ENCODE measurements around the gene PRKN.
"Not testable (repeated sequence)": the region's sequence is repeated elsewhere in the genome, so short reads cannot be mapped to it uniquely, and the experiment has no call there.

The PRKN gene

GRCh38 chr6:161318456-161318855 is 1409.1 kb downstream of the PRKN start:
- Mint-ChIP-seq H3K9me3 (ENCODE audit: low read depth) (peaks cover 3% of the 10 kb centered on the region), H3K27ac (no peak overlapping the region), H3K27me3 (peaks cover 3% of the 10 kb centered on the region), H3K36me3 (no peaks in the 10 kb centered on the region), H3K4me3 (no peak overlapping the region), H3K4me1 (ENCODE audit: low read depth) (no peaks in the 10 kb centered on the region)

- no peaks in the 10 kb centered on the region for H3K4me1 Mint-ChIP-seq (ENCODE audit: low read depth)
- H3K27ac Mint-ChIP-seq, result no peak overlapping the region
- H3K27me3 Mint-ChIP-seq, result peaks cover 3% of the 10 kb centered on the region
- no peaks in the 10 kb centered on the region for H3K36me3 Mint-ChIP-seq
- no peak overlapping the region for H3K4me3 Mint-ChIP-seq
- peaks cover 3% of the 10 kb centered on the region for H3K9me3 Mint-ChIP-seq (ENCODE audit: low read depth)
These were observed 1411.0 kb downstream of the PRKN start for GRCh38 chr6:161316531-161316930.

DNA sequence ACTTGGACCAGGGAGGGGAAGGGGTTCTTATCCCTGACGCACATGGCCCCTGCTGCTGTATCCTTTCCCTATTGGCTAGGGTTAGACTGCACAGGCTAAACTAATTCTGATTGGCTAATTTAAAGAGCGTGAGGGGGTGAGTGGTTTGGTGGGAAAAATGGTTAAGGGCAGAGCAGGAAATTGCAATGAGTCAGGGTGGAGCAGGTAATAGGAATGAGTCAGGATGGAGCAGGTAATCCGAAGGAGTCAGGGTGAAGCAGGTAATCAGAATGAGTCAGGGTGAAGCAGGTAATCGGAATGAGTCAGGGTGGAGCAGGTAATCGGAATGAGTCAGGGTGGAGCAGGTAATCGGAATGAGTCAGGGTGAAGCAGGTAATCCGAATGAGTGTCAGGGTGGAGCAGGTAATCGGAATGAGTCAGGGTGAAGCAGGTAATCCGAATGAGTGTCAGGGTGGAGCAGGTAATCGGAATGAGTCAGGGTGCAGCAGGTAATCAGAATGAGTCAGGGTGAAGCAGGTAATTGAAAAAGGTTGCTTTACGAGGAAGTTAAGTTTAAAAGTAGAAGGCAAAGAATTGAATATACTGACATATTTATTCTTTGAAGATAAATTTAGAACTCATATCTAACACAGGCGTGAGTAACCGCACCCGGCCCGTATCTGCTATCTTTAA is 1412.2 kb downstream of the PRKN start:
- H3K36me3 Mint-ChIP-seq; H3K4me1 Mint-ChIP-seq (ENCODE audit: low read depth); H3K9me3 Mint-ChIP-seq (ENCODE audit: low read depth); H3K27ac Mint-ChIP-seq; H3K27me3 Mint-ChIP-seq; H3K4me3 Mint-ChIP-seq: not testable (repeated sequence)

- not testable (repeated sequence) for H3K4me3 Mint-ChIP-seq; H3K9me3 Mint-ChIP-seq (ENCODE audit: low read depth); H3K27me3 Mint-ChIP-seq; H3K27ac Mint-ChIP-seq; H3K4me1 Mint-ChIP-seq (ENCODE audit: low read depth); H3K36me3 Mint-ChIP-seq
These were observed 1412.9 kb downstream of the PRKN start for GRCh38 chr6:161314541-161315245.

DNA sequence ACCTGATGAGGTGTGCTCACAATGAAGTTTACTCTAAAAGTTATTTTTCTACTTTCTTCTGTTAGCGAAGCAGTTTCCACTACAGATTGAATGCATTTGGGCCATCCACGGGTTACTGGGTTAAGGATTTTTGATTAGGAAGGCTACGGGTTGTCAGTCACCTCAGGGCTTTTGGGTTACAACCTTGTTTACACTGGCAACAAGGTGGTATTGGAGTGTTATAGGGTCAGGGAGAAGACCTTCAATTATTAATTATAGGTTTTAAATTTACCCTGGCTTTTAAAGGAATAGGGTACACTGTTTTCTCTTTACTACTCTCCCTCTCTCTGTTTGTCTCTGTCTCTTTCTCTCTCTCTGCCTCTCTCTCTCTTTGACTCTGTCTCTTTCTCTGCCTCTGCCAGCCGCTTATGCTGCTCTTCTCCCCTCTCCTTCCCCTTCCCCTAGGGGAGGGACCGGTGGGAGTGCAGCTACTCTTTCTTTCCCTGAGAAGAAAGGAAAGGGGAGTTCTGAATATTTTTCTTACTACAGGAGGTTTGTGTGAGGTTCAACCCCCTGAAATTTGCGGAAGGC is 1413.5 kb downstream of the PRKN start:
- Mint-ChIP-seq H3K4me1 (ENCODE audit: low read depth) (no peaks in the 10 kb centered on the region), H3K36me3 (no peaks in the 10 kb centered on the region), H3K4me3 (no peak overlapping the region), H3K9me3 (ENCODE audit: low read depth) (peaks cover 3% of the 10 kb centered on the region), H3K27ac (no peak overlapping the region), H3K27me3 (no peaks in the 10 kb centered on the region)

- not testable (repeated sequence) for H3K36me3 Mint-ChIP-seq; H3K4me3 Mint-ChIP-seq; H3K9me3 Mint-ChIP-seq (ENCODE audit: low read depth); H3K27ac Mint-ChIP-seq; H3K4me1 Mint-ChIP-seq (ENCODE audit: low read depth); H3K27me3 Mint-ChIP-seq
These were observed 1414.1 kb downstream of the PRKN start for GRCh38 chr6:161313475-161313874.

GRCh38 chr6:161309774-161310173 is 1417.8 kb downstream of the PRKN start:
- H3K9me3 Mint-ChIP-seq (ENCODE audit: low read depth); H3K27ac Mint-ChIP-seq; H3K36me3 Mint-ChIP-seq; H3K4me1 Mint-ChIP-seq (ENCODE audit: low read depth); H3K27me3 Mint-ChIP-seq; H3K4me3 Mint-ChIP-seq: not testable (repeated sequence)

DNA sequence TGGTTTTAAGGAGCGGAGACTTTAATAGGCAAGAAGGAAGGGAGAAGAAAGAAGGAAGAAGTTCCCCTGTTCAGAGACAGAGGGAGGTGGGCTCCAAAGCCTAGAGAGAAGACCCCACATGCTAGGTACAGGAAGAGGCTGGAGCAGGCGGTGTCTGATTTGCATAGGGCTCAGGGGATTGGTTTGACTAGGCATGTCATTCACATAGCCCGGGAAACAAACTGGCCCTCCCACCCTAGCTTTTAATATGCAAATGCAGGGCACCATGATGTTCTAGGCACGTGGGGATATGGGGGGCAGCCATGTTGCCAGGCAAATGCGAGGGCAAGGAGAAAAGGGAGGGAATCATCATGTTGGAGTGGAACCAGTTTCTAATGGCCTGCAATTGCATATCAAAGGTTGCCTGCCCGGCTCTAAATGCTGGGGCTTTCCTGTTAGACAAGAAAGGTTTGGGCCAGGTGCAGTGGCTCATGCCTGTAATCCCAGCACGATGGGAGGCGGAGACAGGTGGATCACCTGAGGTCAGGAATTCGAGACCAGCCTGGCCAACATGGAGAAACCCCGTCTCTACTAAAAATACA is 1419.4 kb downstream of the PRKN start:
- Mint-ChIP-seq H3K36me3 (no peaks in the 10 kb centered on the region), H3K4me3 (no peak overlapping the region), H3K9me3 (ENCODE audit: low read depth) (no peaks in the 10 kb centered on the region), H3K27me3 (peaks cover 2% of the 10 kb centered on the region), H3K4me1 (ENCODE audit: low read depth) (no peaks in the 10 kb centered on the region), H3K27ac (no peak overlapping the region)

DNA sequence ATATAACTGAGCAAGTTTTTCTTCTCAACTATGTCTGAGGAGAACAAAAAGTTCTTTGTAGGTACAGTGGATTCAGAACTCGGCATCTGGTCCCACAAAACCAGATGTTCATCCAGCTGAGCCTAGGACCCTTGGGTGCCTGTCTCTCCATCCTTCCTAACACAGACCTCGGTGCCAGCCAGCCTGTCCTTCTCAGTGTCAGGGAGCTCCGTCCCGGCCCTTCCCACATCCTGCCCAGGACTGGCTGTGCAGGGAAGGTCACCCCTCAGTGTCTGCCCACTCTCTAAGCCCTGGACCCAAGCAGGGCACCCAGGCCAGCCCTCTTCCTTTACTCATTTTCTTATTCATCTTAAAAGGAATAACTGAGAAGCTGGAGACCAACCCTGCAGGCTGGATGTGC is 1421.7 kb downstream of the PRKN start:
- H3K9me3 Mint-ChIP-seq (ENCODE audit: low read depth), result no peaks in the 10 kb centered on the region
- no peaks in the 10 kb centered on the region for H3K4me1 Mint-ChIP-seq (ENCODE audit: low read depth)
- no peak overlapping the region for H3K27ac Mint-ChIP-seq
- no peak overlapping the region for H3K4me3 Mint-ChIP-seq
- H3K27me3 Mint-ChIP-seq, result peaks cover 2% of the 10 kb centered on the region
- H3K36me3 Mint-ChIP-seq, result no peaks in the 10 kb centered on the region

- no peak overlapping the region for H3K4me3 Mint-ChIP-seq
- peaks cover 2% of the 10 kb centered on the region for H3K27me3 Mint-ChIP-seq
- no peaks in the 10 kb centered on the region for H3K9me3 Mint-ChIP-seq (ENCODE audit: low read depth)
- no peaks in the 10 kb centered on the region for H3K4me1 Mint-ChIP-seq (ENCODE audit: low read depth)
- no peaks in the 10 kb centered on the region for H3K36me3 Mint-ChIP-seq
- H3K27ac Mint-ChIP-seq, result no peak overlapping the region
These were observed 1423.8 kb downstream of the PRKN start for GRCh38 chr6:161303628-161304340.

DNA sequence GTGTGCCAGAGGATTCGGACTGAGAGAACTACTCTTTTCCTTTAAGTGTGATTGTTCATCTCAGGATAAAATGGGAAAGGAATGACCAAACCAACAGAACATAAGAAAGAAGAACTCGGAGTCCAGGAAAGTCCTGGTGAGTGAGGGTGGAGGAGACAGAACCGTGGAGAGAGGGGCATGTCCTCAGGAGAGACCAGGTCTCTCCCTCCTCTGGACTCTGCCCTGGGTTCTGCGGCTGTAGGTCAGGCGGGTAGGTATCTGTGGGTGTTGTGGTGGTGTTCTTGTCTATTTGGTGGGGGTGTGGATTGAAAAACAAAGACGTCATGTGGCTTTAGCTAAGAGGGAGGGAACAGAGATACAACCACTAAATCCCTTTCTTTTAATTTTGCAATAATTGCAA is 1424.6 kb downstream of the PRKN start:
- H3K4me1 Mint-ChIP-seq (ENCODE audit: low read depth), result no peaks in the 10 kb centered on the region
- peaks cover 2% of the 10 kb centered on the region for H3K27me3 Mint-ChIP-seq
- no peak overlapping the region for H3K4me3 Mint-ChIP-seq
- no peaks in the 10 kb centered on the region for H3K9me3 Mint-ChIP-seq (ENCODE audit: low read depth)
- no peak overlapping the region for H3K27ac Mint-ChIP-seq
- H3K36me3 Mint-ChIP-seq, result no peaks in the 10 kb centered on the region

- Mint-ChIP-seq H3K4me1 (ENCODE audit: low read depth) (no peaks in the 10 kb centered on the region), H3K27ac (no peak overlapping the region), H3K4me3 (no peak overlapping the region), H3K36me3 (no peaks in the 10 kb centered on the region), H3K9me3 (ENCODE audit: low read depth) (no peaks in the 10 kb centered on the region), H3K27me3 (peaks cover 2% of the 10 kb centered on the region)
These were observed 1426.2 kb downstream of the PRKN start for GRCh38 chr6:161301338-161301737.

GRCh38 chr6:161300823-161301222 is 1426.7 kb downstream of the PRKN start:
- no peak overlapping the region for H3K4me3 Mint-ChIP-seq
- H3K27ac Mint-ChIP-seq, result no peak overlapping the region
- H3K9me3 Mint-ChIP-seq (ENCODE audit: low read depth), result no peaks in the 10 kb centered on the region

GRCh38 chr6:161299726-161300125 is 1427.8 kb downstream of the PRKN start:
- Mint-ChIP-seq H3K27me3 (no peaks in the 10 kb centered on the region), H3K27ac (no peak overlapping the region), H3K36me3 (no peaks in the 10 kb centered on the region), H3K4me1 (ENCODE audit: low read depth) (no peaks in the 10 kb centered on the region), H3K9me3 (ENCODE audit: low read depth) (no peaks in the 10 kb centered on the region), H3K4me3 (no peak overlapping the region)

More at GRCh38 chr6:161300823-161301222, 1426.7 kb downstream of the PRKN start:
- Mint-ChIP-seq H3K4me1 (ENCODE audit: low read depth) (no peaks in the 10 kb centered on the region), H3K36me3 (no peaks in the 10 kb centered on the region), H3K27me3 (no peaks in the 10 kb centered on the region)

Data from activated naive CD8-positive, alpha-beta T cell (primary cell).